ENCODE data around the gene EML2. TPM values are rescaled to one million over a fixed set of nuclear protein-coding genes. Genes with fewer than 3 reads are reported as not detected.
"Not testable (repeated sequence)": the region's sequence is repeated elsewhere in the genome, so short reads cannot be mapped to it uniquely, and the experiment has no call there.

Gene EML2
- total RNA-seq, 1 experiment from 2014 or later, result 33.9 TPM

DNA sequence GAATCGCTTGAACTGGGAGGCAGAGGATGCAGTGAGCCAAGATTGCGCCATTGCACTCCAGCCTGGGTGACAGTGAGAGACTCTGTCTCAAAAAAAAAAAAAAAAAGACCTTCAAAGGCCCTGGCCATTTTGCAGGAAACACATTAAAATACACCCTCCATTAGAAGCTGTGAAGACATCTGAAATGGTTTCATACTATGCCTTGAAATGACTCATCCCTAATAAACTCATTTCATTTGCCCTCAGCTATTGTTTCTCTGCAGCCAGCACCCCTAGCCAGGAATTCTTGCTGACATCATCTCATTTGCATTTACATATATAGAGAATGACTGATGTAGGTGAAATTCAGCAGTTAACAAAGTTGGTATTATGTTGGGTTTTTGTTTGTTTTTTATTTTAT is 8.7 kb downstream of the EML2 start:
- TF ChIP-seq, protein P1, sequence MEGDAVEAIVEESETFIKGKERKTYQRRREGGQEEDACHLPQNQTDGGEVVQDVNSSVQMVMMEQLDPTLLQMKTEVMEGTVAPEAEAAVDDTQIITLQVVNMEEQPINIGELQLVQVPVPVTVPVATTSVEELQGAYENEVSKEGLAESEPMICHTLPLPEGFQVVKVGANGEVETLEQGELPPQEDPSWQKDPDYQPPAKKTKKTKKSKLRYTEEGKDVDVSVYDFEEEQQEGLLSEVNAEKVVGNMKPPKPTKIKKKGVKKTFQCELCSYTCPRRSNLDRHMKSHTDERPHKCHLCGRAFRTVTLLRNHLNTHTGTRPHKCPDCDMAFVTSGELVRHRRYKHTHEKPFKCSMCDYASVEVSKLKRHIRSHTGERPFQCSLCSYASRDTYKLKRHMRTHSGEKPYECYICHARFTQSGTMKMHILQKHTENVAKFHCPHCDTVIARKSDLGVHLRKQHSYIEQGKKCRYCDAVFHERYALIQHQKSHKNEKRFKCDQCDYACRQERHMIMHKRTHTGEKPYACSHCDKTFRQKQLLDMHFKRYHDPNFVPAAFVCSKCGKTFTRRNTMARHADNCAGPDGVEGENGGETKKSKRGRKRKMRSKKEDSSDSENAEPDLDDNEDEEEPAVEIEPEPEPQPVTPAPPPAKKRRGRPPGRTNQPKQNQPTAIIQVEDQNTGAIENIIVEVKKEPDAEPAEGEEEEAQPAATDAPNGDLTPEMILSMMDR (IDR thresholded peaks at IDR 0.05; ENCODE audit: insufficient read depth in 1 of 2, low read depth in 1 of 2, low read length in 1 of 2, severe bottlenecking in 1 of 2, unreplicated experiment in 1 of 2), result no peak
- peaks cover 23% of the 10 kb centered on the region for H3K36me3 Mint-ChIP-seq (ENCODE audit: insufficient read depth, unreplicated experiment)
- no peak overlapping the region for H3K27ac Mint-ChIP-seq (ENCODE audit: unreplicated experiment)
- no peak overlapping the region for H3K4me3 Mint-ChIP-seq (ENCODE audit: unreplicated experiment)
- Histone ChIP-seq H3K4me1 (no peaks in the 10 kb centered on the region), H3K9me3 (no peaks in the 10 kb centered on the region), H3K27me3 (replicated peaks; ENCODE audit: control insufficient read depth, insufficient read depth, low read length) (no peaks in the 10 kb centered on the region), H3K4me3 (ENCODE audit: low read depth, low read length) (no peak overlapping the region), H3K36me3 (ENCODE audit: control insufficient read depth, insufficient read depth, low read length) (no peaks in the 10 kb centered on the region)
- ChIA-PET CTCF (interaction anchor here (2.0 kb wide), 1 partner anchor 11 kb away, joined by 14 read pairs; no protein-coding TSS in a partner anchor), POLR2A (interaction anchor here (0.9 kb wide), 1 partner anchor 11 kb away, joined by 8 read pairs; no protein-coding TSS in a partner anchor)
- no peaks in the 10 kb centered on the region for H3K4me1 Mint-ChIP-seq (ENCODE audit: low read depth, unreplicated experiment)
- H3K27me3 Mint-ChIP-seq (ENCODE audit: insufficient read depth, unreplicated experiment), result no peaks in the 10 kb centered on the region
- no peaks in the 10 kb centered on the region for H3K9me3 Mint-ChIP-seq (ENCODE audit: unreplicated experiment)
- DNase-seq, result no peak
- intact Hi-C loops (cut with micrococcal nuclease; ENCODE audit: unreplicated experiment), result no loop called here
- no TSS peak for BruUV-seq (replicated peaks)

DNA sequence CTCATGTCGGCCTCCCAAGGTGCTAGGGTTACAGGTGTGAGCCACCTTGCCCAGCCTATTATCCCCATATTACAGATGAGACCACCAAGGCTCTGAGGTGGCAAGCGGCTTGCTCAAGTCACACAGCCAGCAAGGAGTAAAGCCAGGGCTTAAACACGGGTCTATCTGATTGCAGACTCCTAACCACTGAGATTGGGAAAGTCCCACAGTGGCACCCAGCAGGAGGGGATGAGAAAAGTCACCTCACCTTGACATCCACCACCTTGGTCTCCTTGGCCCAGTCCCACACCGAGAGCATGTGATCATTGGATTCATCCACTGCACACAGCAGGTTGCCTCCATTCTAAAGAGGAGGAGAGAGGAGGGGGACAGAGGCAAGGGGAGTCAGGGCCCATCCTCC is 9.5 kb downstream of the EML2 start:
- Mint-ChIP-seq H3K27ac (ENCODE audit: unreplicated experiment) (no peak overlapping the region), H3K4me1 (ENCODE audit: low read depth, unreplicated experiment) (no peaks in the 10 kb centered on the region), H3K9me3 (ENCODE audit: unreplicated experiment) (no peaks in the 10 kb centered on the region), H3K4me3 (ENCODE audit: unreplicated experiment) (no peak overlapping the region), H3K27me3 (ENCODE audit: insufficient read depth, unreplicated experiment) (no peaks in the 10 kb centered on the region), H3K36me3 (ENCODE audit: insufficient read depth, unreplicated experiment) (peaks cover 25% of the 10 kb centered on the region)
- no peak overlapping the region for H3K4me3 ChIP-seq (ENCODE audit: low read depth, low read length)
- CTCF ChIA-PET, result interaction anchor here (2.0 kb wide), 1 partner anchor 12 kb away, joined by 14 read pairs; no protein-coding TSS in a partner anchor
- no peaks in the 10 kb centered on the region for H3K36me3 ChIP-seq (ENCODE audit: control insufficient read depth, insufficient read depth, low read length)
- no peaks in the 10 kb centered on the region for H3K9me3 ChIP-seq
- BruUV-seq (replicated peaks), result no TSS peak
- TF ChIP-seq, protein P1 (IDR thresholded peaks at IDR 0.05; ENCODE audit: insufficient read depth in 1 of 2, low read depth in 1 of 2, low read length in 1 of 2, severe bottlenecking in 1 of 2, unreplicated experiment in 1 of 2), result no peak
- POLR2A ChIA-PET, result interaction anchor here (0.7 kb wide), 1 partner anchor 11 kb away, joined by 6 read pairs; no protein-coding TSS in a partner anchor
- DNase-seq, result no peak
- no peaks in the 10 kb centered on the region for H3K4me1 ChIP-seq
- no peaks in the 10 kb centered on the region for H3K27me3 ChIP-seq (replicated peaks; ENCODE audit: control insufficient read depth, insufficient read depth, low read length)
- intact Hi-C loops (cut with micrococcal nuclease; ENCODE audit: unreplicated experiment), result no loop called here

DNA sequence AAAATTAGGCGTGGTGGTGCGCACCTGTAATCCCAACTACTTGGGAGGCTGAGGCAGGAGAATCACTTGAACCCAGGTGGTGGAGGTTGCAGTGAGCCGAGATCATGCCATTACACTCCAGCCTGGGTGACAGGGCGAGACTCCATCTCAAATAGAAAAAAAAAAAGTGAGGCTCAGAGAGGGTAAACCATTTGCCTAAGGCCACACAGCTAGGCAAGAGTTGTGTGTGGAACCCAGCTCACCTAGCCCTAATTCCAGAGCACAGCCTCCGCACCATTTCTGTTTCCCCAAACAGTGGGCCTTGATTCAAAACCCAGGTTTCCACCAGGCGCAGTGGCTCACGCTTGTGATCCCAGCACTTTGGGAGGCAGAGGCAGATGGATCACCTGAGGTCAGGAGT is 11.0 kb downstream of the EML2 start:
- not testable (repeated sequence) for H3K4me1 ChIP-seq

More for the DNA sequence above, 11.0 kb downstream of the EML2 start:
- H3K9me3 ChIP-seq; H3K4me3 ChIP-seq (ENCODE audit: low read depth, low read length); POLR2A ChIA-PET; H3K27me3 Mint-ChIP-seq (ENCODE audit: insufficient read depth, unreplicated experiment); DNase-seq; H3K9me3 Mint-ChIP-seq (ENCODE audit: unreplicated experiment); intact Hi-C loops (cut with micrococcal nuclease; ENCODE audit: unreplicated experiment); H3K27me3 ChIP-seq (replicated peaks; ENCODE audit: control insufficient read depth, insufficient read depth, low read length); H3K4me1 Mint-ChIP-seq (ENCODE audit: low read depth, unreplicated experiment); H3K27ac Mint-ChIP-seq (ENCODE audit: unreplicated experiment); BruUV-seq (replicated peaks); H3K36me3 ChIP-seq (ENCODE audit: control insufficient read depth, insufficient read depth, low read length); CTCF ChIA-PET; H3K4me3 Mint-ChIP-seq (ENCODE audit: unreplicated experiment): not testable (repeated sequence)
- H3K36me3 Mint-ChIP-seq (ENCODE audit: insufficient read depth, unreplicated experiment), result peaks cover 25% of the 10 kb centered on the region
